NCI-H2029 (cell line): ENCODE results near the gene NSDHL.

Source experiments
- DNase-seq: peaks from one replicate; lab custom pipeline; 2025; lab: John Stamatoyannopoulos, UW

The NSDHL gene

GRCh38 chrX:152915541-152916241 lies 84.8 kb downstream of the NSDHL start:
- DNase-seq, result no peak

- no peak for DNase-seq
Measured at GRCh38 chrX:152917656-152918579, 87.1 kb downstream of the NSDHL start.

GRCh38 chrX:152918707-152919106 lies 87.8 kb downstream of the NSDHL start:
- DNase-seq, result no peak
